Breast epithelium (tissue), 4 donors: ENCODE data around the gene FOCAD. TPM values are rescaled to one million over a fixed set of nuclear protein-coding genes. Genes with fewer than 3 reads are reported as not detected.

Experiments used
- DNase-seq, 2 donors: peaks; one replicate each; pipeline ENCODE4 v3.0.0-alpha.2; 2019; ENCODE audit warnings: low spot score in 2 of 2
- H3K27ac ChIP-seq, 2 donors: fragments of 200-600 bp; sonication (generic) in 1 of 2; one replicate each; pipeline ENCODE4 v1.5.1; 2016 to 2019; ENCODE audit warnings: mild to moderate bottlenecking in 1 of 2
- H3K27me3 ChIP-seq, 2 donors: fragments of 200-600 bp; sonication (generic) in 1 of 2; one replicate each; pipeline versions ENCODE4 v1.5.1 to v1.6.0; 2017 to 2019; ENCODE audit warnings: control low read depth in 1 of 2, mild to moderate bottlenecking in 1 of 2
- H3K36me3 ChIP-seq: fragments of 200-600 bp; one replicate; pipeline ENCODE4 v1.5.1; 2019
- H3K4me1 ChIP-seq, 2 donors: fragments of 200-600 bp; sonication (generic); one replicate each; pipeline ENCODE4 v1.5.1; 2016 to 2019; ENCODE audit warnings: control low read depth in 1 of 2
- H3K4me3 ChIP-seq, 3 donors: fragments of 200-600 bp; sonication (generic); 1 replicate in 2 of 3; 2 replicates in 1 of 3; pipeline ENCODE4 v1.5.1; 2016 to 2019; ENCODE audit warnings: mild to moderate bottlenecking in 3 of 3, moderate library complexity in 2 of 3
- H3K9me3 ChIP-seq, 2 donors: fragments of 200-600 bp; sonication (generic) in 1 of 2; one replicate each; pipeline ENCODE4 v1.5.1; 2016 to 2019; ENCODE audit warnings: control low read depth in 1 of 2
- CTCF ChIP-seq, 3 donors: fragments of 450-650 bp; IDR thresholded peaks; one replicate each; pipeline ENCODE4 v1.5.1; 2016 to 2017; ENCODE audit warnings: antibody characterized with exemption in 3 of 3, mild to moderate bottlenecking in 3 of 3, moderate library complexity in 3 of 3
- POLR2A ChIP-seq: fragments of 450-650 bp; IDR thresholded peaks from one replicate; pipeline ENCODE4 v1.6.1; 2016; ENCODE audit warnings: antibody characterized with exemption, mild to moderate bottlenecking, moderate library complexity
- POLR2AphosphoS5 ChIP-seq, 3 donors: sonication (generic); formaldehyde crosslinking; IDR thresholded peaks; one replicate each; pipeline ENCODE4 v1.6.1; 2017; ENCODE audit warnings: antibody characterized with exemption in 3 of 3
- intact Hi-C: fragments of 100-400 bp; cut with DNase I; formaldehyde crosslinking; loops from one replicate; pipeline ENCODE4 v1.15.1; 2023; ENCODE audit warnings: low total_unique reads
- total RNA-seq, 3 donors: library from RNA; depleted of rRNA; stranded (reverse); fragments of >200 nt; gene quantifications; one replicate each; pipeline ENCODE4 v1.1.0, GENCODE V29; 2016

Gene FOCAD
- total RNA-seq, 3 donors from 2014 or later, result 23.4 to 48.1 (median 36.7) TPM

- intact Hi-C loops, result no loop called here
Measured at GRCh38 chr9:21043841-21044240, 359.8 kb downstream of the FOCAD start.

More at GRCh38 chr9:21043841-21044240, 359.8 kb downstream of the FOCAD start:
- no peak for DNase-seq
- no peaks in the 10 kb centered on the region for H3K4me1 ChIP-seq
- H3K27ac ChIP-seq, result no peak overlapping the region
- no peak for TF ChIP-seq POLR2AphosphoS5 (IDR thresholded peaks at IDR 0.05)
- no peak for TF ChIP-seq POLR2A
- no peak for TF ChIP-seq CTCF (IDR thresholded peaks at IDR 0.05)
- H3K36me3 ChIP-seq, result no peaks in the 10 kb centered on the region
- no peak overlapping the region for H3K4me3 ChIP-seq
- H3K27me3 ChIP-seq, result no peaks in the 10 kb centered on the region
- no peaks in the 10 kb centered on the region for H3K9me3 ChIP-seq

Other genes starting within 250 kb of the FOCAD start
- gene MLLT3, start 61.8 kb upstream of the FOCAD start, total RNA-seq, result 10 to 100 TPM in 2 of 3 donors, 1 to 10 TPM in 1; 8.8 to 30.3 (median 22.6) TPM